GM20000 (cell line): ENCODE results near the gene RTCB.

Source experiments
- DNase-seq: peaks from one replicate; pipeline ENCODE4 v3.0.0; 2012; ENCODE audit warnings: low spot score
- TF ChIP-seq, protein P1 (sequence below): IDR thresholded peaks from 2 replicates; pipeline ENCODE4 v1.5.1; 2012; ENCODE audit warnings: mild to moderate bottlenecking, control low read depth; ENCODE audit errors: extremely low read depth, missing control alignments

Gene RTCB

DNA sequence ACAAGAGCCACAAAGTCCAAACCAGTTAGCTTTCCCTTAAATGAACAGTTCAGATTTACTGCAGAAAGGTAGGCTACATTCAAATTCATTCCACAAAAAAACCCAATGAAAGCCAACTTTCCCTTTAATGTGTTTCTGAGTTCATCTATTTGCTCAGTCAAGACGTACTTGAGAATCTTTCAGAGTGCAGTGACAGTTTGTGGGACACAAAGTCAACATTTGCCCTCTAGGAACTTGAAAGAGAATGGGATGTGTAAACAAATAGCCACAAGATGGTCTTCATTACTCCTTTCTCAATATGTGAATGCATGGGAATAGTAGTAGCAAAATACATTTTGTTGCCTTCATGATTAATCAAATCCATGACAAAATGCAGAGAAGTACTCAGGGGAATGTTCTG is 15.8 kb downstream of the RTCB start:
- TF ChIP-seq, protein P1, sequence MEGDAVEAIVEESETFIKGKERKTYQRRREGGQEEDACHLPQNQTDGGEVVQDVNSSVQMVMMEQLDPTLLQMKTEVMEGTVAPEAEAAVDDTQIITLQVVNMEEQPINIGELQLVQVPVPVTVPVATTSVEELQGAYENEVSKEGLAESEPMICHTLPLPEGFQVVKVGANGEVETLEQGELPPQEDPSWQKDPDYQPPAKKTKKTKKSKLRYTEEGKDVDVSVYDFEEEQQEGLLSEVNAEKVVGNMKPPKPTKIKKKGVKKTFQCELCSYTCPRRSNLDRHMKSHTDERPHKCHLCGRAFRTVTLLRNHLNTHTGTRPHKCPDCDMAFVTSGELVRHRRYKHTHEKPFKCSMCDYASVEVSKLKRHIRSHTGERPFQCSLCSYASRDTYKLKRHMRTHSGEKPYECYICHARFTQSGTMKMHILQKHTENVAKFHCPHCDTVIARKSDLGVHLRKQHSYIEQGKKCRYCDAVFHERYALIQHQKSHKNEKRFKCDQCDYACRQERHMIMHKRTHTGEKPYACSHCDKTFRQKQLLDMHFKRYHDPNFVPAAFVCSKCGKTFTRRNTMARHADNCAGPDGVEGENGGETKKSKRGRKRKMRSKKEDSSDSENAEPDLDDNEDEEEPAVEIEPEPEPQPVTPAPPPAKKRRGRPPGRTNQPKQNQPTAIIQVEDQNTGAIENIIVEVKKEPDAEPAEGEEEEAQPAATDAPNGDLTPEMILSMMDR, result no peak
- no peak for DNase-seq

DNA sequence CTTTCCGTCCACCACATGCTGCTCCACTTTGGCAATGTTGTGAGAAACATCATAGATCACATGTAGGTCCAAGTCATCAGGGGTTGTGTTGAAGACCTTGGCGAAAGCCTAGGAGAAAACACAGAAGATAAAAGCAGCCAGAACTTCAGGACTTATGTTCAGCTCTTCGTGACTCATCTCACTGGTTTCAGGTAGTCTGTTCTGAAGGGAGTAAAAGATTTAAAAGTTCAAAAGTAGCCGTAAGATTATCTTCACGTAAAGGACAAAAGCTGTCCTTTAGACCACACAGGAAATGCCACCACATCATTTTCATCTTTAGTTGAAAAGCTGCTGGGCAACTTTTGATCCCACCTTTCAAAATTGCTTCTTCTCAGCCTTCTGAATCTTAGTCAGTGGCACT is 16.9 kb downstream of the RTCB start:
- TF ChIP-seq, protein P1, result no peak
- no peak for DNase-seq

DNA sequence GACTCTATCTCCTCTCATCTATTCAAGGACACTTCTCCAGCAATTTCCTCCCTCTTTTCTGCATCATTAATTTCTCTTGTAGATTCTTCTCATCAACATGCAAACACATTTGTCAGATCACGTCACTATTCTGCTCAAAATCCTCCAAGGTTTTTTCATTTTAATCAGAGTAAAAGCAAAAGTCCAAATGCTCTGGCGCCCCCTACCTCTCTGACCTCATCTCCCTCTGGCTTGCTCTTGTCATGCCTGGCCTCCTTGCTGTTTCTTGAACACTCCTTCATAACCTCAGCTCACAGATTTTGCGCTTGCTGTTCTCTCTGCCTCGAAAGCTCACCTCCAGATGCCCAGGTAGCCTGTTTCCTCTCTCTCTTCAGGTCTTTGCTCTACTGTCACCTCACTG is 22.4 kb downstream of the RTCB start:
- TF ChIP-seq, protein P1, result no peak
- no peak for DNase-seq

DNA sequence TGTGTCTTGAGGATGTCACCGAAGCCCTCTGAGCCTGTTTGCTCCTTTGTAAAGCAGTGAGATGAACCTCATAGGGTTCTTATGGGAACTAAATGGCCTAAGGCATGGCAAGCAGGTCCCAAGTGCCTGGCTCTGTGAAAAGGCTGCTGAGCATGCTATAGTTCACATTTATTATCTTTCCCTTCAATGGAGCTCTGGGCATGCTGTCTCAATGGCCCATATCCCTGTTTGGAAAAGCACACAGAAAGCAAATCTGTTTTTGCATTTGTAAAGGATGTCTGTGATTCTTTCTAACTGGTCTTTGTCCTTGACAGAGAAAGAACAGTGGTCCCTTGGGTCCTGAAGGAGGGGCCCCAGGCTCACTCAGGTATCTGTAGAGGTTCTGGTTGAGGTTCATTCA is 26.4 kb downstream of the RTCB start:
- TF ChIP-seq, protein P1, result no peak
- no peak for DNase-seq

DNA sequence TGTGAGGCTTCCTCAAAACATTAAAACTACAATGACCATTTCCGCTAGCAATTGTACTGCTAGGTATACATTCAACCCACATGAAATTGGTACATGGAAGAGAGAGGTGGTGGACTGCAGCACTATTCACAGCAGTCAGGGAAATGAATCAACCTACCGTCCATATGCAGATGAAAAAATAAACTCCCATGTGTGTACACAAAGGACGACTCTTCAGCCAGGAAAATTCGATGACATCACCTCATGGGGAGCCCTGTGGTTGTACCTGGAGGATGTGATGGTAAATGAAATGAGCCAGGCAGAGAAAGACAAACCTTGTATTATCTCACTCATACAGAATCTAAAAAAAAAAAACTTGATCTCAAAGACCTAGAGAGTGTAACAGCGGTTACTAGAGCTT is 31.1 kb downstream of the RTCB start:
- TF ChIP-seq, protein P1, result no peak
- no peak for DNase-seq

DNA sequence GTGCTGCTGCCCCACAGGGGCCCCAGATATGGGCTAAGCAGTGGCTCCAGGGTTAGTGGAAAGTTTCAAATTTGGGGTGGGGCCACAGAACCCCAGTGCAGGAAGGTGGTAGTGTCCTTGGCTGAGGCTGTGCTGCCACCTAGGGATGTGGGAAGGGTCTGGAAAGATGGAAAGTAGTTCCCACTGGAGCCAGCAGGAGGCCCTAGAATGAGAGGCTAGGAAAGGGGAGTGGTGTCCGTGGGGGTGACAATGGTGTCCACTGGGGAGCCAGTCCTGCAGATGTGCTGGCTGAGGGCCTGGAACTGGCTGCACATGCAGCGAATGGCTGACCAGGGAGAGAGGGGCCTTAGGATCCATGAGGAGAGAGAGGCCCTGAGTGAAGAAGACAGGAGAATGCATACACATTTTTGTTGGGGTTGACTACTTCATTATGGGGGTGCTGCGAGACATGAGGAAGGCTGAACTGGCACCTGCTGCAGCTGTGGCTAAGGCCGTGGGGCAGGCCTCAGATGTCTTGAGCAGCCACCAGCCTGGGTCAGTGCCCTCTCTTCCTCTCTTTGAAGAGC is 33.3 kb downstream of the RTCB start:
- no peak for DNase-seq
- TF ChIP-seq, protein P1, result peak; percentile 17

DNA sequence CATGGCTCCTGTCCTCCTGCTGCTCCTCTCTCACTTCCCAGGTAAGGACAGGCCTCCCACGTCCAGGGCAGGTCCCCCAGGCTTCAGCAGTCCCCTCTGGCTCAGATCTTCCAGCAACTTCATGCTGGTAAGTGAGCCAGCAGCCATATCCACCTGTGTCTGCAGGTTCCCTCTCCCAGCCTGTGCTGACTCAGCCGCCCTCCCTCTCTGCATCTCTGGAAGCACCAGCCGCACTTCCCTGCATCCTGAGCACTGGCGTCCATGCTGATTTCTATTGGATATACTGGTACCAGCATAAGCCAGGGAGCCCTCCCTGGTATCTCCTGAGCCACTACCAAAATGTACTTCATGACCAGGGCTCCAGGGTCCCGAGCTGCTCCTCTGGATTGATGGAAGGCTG is 35.4 kb downstream of the RTCB start:
- no peak for DNase-seq
- TF ChIP-seq, protein P1, result no peak
